H1 (cell line): ENCODE measurements around the gene SGMS1. TPM values are rescaled to one million over a fixed set of nuclear protein-coding genes. Genes with fewer than 3 reads are reported as not detected.

Experiments
- BRCA1 ChIP-seq: IDR thresholded peaks from 2 replicates; pipeline ENCODE4 v1.6.1; 2012; ENCODE audit warnings: low read depth, low read length, improper control_type of control experiment
- EP300 ChIP-seq, 2 experiments: IDR thresholded peaks; 1 replicate in 1 of 2; 2 replicates in 1 of 2; pipeline ENCODE4 v1.6.1; 2011 to 2012; ENCODE audit warnings: low read depth in 2 of 2, low read length in 2 of 2, mild to moderate bottlenecking in 2 of 2, borderline replicate concordance in 1 of 2, inconsistent platforms in 1 of 2, moderate library complexity in 1 of 2
- RAD21 ChIP-seq, 2 experiments: IDR thresholded peaks in 1 of 2; conservative IDR thresholded peaks in 1 of 2; 2 replicates each; pipeline ENCODE4 v1.6.1; 2011; ENCODE audit warnings: low read depth in 2 of 2, low read length in 2 of 2, improper control_type of control experiment in 1 of 2, inconsistent platforms in 1 of 2, mild to moderate bottlenecking in 1 of 2, moderate library complexity in 1 of 2
- RXRA ChIP-seq: IDR thresholded peaks from 2 replicates; pipeline ENCODE4 v1.6.1; 2011; ENCODE audit warnings: low read depth, mild to moderate bottlenecking, low read length, moderate library complexity; ENCODE audit not compliant: insufficient read depth
- SP2 ChIP-seq: IDR thresholded peaks from 2 replicates; pipeline ENCODE4 v1.6.1; 2012; ENCODE audit warnings: mild to moderate bottlenecking, low read length, inconsistent platforms
- SUZ12 ChIP-seq: fragments of 200-600 bp; sonication (generic); IDR thresholded peaks from 2 replicates; pipeline ENCODE4 v1.6.1; 2012; ENCODE audit warnings: mild to moderate bottlenecking, inconsistent platforms, low read length, moderate library complexity, mixed read lengths
- YY1 ChIP-seq: IDR thresholded peaks from 2 replicates; pipeline ENCODE4 v1.6.1; 2011; ENCODE audit warnings: low read depth, mild to moderate bottlenecking, low read length
- polyA plus RNA-seq, 7 experiments: library from polyadenylated mRNA; depleted of rRNA in 3 of 7; stranded (reverse) in 5 of 7; unstranded in 2 of 7; fragments of >200 nt in 5 of 7; fragments of 200-250 nt in 2 of 7; gene quantifications; 1 replicate in 5 of 7; 2 replicates in 1 of 7; 4 replicates in 1 of 7; pipeline versions ENCODE4 v1.2.1 to v1.2.3, GENCODE V29; 2011 to 2013; ENCODE audit warnings: missing spikeins in 2 of 7, mixed read lengths in 2 of 7
- total RNA-seq: library from RNA; stranded (reverse); fragmentation: NEBNext Ultra II Directional; extraction: Animal tissue kit (Norgen Biotek cat#: 25700); gene quantifications from 2 replicates; pipeline ENCODE4 v1.2.1, GENCODE V29; 2021
- TF ChIP-seq, protein P1 (sequence below): fragments of 300-600 bp; sonication (generic); IDR thresholded peaks from 2 replicates; pipeline ENCODE4 v1.7.1; 2012; ENCODE audit warnings: low read length, moderate library complexity, mild to moderate bottlenecking, inconsistent platforms; ENCODE audit not compliant: insufficient replicate concordance

SGMS1 gene
- total and polyA plus RNA-seq, 2 of the 8 experiments (the other 6 are each of a cell fraction or from before 2014, with no cell fraction given): 6.0 to 15.6 TPM

DNA sequence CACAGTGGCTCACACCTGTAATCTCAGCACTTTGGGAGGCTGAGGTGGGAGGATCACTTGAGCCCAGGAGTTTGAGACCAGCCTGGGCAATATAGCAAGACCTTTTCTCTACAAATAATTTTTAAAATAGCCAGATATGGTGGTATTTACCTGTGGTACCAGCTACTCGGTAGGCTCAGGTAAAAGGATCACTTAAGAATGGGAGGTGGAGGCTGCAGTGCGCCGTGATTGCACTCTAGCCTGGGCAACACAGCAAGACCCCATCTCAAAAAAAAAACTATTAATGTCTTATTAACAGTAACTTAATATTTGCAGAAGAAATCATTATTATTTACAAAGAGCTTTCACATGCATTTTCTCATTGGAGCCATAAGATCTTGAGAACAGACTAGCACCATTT is 103.6 kb downstream of the SGMS1 start (continued):
- TF ChIP-seq, protein P1, sequence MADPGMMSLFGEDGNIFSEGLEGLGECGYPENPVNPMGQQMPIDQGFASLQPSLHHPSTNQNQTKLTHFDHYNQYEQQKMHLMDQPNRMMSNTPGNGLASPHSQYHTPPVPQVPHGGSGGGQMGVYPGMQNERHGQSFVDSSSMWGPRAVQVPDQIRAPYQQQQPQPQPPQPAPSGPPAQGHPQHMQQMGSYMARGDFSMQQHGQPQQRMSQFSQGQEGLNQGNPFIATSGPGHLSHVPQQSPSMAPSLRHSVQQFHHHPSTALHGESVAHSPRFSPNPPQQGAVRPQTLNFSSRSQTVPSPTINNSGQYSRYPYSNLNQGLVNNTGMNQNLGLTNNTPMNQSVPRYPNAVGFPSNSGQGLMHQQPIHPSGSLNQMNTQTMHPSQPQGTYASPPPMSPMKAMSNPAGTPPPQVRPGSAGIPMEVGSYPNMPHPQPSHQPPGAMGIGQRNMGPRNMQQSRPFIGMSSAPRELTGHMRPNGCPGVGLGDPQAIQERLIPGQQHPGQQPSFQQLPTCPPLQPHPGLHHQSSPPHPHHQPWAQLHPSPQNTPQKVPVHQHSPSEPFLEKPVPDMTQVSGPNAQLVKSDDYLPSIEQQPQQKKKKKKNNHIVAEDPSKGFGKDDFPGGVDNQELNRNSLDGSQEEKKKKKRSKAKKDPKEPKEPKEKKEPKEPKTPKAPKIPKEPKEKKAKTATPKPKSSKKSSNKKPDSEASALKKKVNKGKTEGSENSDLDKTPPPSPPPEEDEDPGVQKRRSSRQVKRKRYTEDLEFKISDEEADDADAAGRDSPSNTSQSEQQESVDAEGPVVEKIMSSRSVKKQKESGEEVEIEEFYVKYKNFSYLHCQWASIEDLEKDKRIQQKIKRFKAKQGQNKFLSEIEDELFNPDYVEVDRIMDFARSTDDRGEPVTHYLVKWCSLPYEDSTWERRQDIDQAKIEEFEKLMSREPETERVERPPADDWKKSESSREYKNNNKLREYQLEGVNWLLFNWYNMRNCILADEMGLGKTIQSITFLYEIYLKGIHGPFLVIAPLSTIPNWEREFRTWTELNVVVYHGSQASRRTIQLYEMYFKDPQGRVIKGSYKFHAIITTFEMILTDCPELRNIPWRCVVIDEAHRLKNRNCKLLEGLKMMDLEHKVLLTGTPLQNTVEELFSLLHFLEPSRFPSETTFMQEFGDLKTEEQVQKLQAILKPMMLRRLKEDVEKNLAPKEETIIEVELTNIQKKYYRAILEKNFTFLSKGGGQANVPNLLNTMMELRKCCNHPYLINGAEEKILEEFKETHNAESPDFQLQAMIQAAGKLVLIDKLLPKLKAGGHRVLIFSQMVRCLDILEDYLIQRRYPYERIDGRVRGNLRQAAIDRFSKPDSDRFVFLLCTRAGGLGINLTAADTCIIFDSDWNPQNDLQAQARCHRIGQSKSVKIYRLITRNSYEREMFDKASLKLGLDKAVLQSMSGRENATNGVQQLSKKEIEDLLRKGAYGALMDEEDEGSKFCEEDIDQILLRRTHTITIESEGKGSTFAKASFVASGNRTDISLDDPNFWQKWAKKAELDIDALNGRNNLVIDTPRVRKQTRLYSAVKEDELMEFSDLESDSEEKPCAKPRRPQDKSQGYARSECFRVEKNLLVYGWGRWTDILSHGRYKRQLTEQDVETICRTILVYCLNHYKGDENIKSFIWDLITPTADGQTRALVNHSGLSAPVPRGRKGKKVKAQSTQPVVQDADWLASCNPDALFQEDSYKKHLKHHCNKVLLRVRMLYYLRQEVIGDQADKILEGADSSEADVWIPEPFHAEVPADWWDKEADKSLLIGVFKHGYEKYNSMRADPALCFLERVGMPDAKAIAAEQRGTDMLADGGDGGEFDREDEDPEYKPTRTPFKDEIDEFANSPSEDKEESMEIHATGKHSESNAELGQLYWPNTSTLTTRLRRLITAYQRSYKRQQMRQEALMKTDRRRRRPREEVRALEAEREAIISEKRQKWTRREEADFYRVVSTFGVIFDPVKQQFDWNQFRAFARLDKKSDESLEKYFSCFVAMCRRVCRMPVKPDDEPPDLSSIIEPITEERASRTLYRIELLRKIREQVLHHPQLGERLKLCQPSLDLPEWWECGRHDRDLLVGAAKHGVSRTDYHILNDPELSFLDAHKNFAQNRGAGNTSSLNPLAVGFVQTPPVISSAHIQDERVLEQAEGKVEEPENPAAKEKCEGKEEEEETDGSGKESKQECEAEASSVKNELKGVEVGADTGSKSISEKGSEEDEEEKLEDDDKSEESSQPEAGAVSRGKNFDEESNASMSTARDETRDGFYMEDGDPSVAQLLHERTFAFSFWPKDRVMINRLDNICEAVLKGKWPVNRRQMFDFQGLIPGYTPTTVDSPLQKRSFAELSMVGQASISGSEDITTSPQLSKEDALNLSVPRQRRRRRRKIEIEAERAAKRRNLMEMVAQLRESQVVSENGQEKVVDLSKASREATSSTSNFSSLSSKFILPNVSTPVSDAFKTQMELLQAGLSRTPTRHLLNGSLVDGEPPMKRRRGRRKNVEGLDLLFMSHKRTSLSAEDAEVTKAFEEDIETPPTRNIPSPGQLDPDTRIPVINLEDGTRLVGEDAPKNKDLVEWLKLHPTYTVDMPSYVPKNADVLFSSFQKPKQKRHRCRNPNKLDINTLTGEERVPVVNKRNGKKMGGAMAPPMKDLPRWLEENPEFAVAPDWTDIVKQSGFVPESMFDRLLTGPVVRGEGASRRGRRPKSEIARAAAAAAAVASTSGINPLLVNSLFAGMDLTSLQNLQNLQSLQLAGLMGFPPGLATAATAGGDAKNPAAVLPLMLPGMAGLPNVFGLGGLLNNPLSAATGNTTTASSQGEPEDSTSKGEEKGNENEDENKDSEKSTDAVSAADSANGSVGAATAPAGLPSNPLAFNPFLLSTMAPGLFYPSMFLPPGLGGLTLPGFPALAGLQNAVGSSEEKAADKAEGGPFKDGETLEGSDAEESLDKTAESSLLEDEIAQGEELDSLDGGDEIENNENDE: no peak
- TF ChIP-seq RAD21 (IDR thresholded peaks at IDR 0.05 in 1 of 2, conservative IDR thresholded peaks at IDR 0.05 in 1 of 2; ENCODE audit: low read depth in 2 of 2, low read length in 2 of 2) (no peak), BRCA1 (no peak), RXRA (no peak), YY1 (no peak), EP300 (IDR thresholded peaks at IDR 0.05; ENCODE audit: borderline replicate concordance in 1 of 2, low read depth in 2 of 2, low read length in 2 of 2) (no peak), SP2 (no peak), SUZ12 (no peak)
